HCT116 (cell line): Measurements from ENCODE around the gene BAIAP2L1. TPM values are rescaled to one million over a fixed set of nuclear protein-coding genes. Genes with fewer than 3 reads are reported as not detected.
A peak's percentile ranks its signal among the peaks of the same experiment; 100 is the strongest.

Source experiments
- ATAC-seq: fragments of 200-7000 bp; cut with Tn5 transposase; 2 replicates; pipeline ENCODE4 v1.9.1; 2020; ENCODE audit warnings: mild to moderate bottlenecking, moderate library complexity
- BruUV-seq: library from RNA; stranded (reverse); fragments of 400-500 nt; replicated peaks from 2 replicates; lab custom pipeline; 2021; lab: Mats Ljungman, UMichigan
- CTCF ChIA-PET: fragments of 300-600 bp; sonication (Branson Sonifier 250); formaldehyde crosslinking; loops from one replicate; lab custom pipeline; 2021; ENCODE audit warnings: antibody characterized with exemption; lab: Charles Lee
- POLR2A ChIA-PET: fragments of 300-600, 350-600 bp; sonication (Branson Sonifier 250); formaldehyde crosslinking; loops from one replicate; lab custom pipeline; 2021; ENCODE audit warnings: antibody characterized with exemption; lab: Charles Lee
- RAD21 ChIA-PET, 2 experiments: fragments of 300-600 bp; sonication (Branson Sonifier 250); formaldehyde crosslinking; loops; one replicate each; lab custom pipeline; 2023; ENCODE audit warnings: low total read pairs in 2 of 2; ENCODE audit not compliant: uncharacterized antibody in 2 of 2, unreplicated experiment in 2 of 2, low non-redundant PET in 1 of 2; lab: Charles Lee
- DNase-seq: peaks from one replicate; pipeline ENCODE4 v3.0.0-alpha.2; 2010; ENCODE audit warnings: low read depth, low spot score
- H2AFZ ChIP-seq: fragments of 200-600 bp; shearing (Covaris generic), sonication (generic); 2 replicates; pipeline ENCODE4 v1.6.1; 2017; ENCODE audit warnings: low read depth, mixed run types, mixed read lengths, antibody characterized with exemption, low read length; ENCODE audit not compliant: poor library complexity, severe bottlenecking
- H3K27ac ChIP-seq: 2 replicates; pipeline ENCODE4 v1.5.1; 2012; ENCODE audit warnings: low read depth, low read length
- H3K27me3 ChIP-seq: fragments of 200-600 bp; sonication (generic); 2 replicates; pipeline ENCODE4 v1.6.1; 2016; ENCODE audit warnings: mixed run types, low read length, mixed read lengths; ENCODE audit not compliant: insufficient read depth
- H3K36me3 ChIP-seq, 2 experiments: fragments of 200-500 bp in 1 of 2; fragments of 200-600 bp in 1 of 2; sonication (Bioruptor generic) in 1 of 2; sonication (generic) in 1 of 2; 2 replicates each; pipeline versions ENCODE4 v1.5.1 to v1.6.1; 2014 to 2016; ENCODE audit warnings: low read length in 2 of 2, inconsistent platforms in 1 of 2, mixed read lengths in 1 of 2, mixed run types in 1 of 2; ENCODE audit not compliant: insufficient read depth in 2 of 2, control insufficient read depth in 1 of 2
- H3K4me1 ChIP-seq, 2 experiments: fragments of 200-600 bp in 1 of 2; sonication (generic) in 1 of 2; 2 replicates each; pipeline versions ENCODE4 v1.5.1 to v1.6.1; 2012 to 2017; ENCODE audit warnings: low read length in 2 of 2, inconsistent platforms in 1 of 2, mild to moderate bottlenecking in 1 of 2, mixed read lengths in 1 of 2, mixed run types in 1 of 2, moderate library complexity in 1 of 2; ENCODE audit not compliant: insufficient read depth in 2 of 2, control insufficient read depth in 1 of 2
- H3K4me2 ChIP-seq: fragments of 200-600 bp; sonication (generic); 2 replicates; pipeline ENCODE4 v1.6.1; 2017; ENCODE audit warnings: mixed run types, low read length, mixed read lengths
- H3K4me3 ChIP-seq, 2 experiments: fragments of 200-600 bp in 1 of 2; sonication (generic) in 1 of 2; replicated peaks in 1 of 2; 2 replicates each; pipeline ENCODE4 v1.5.1; 2011 to 2016; ENCODE audit warnings: low read length in 2 of 2, control low read depth in 1 of 2, low read depth in 1 of 2, mild to moderate bottlenecking in 1 of 2, mixed read lengths in 1 of 2, mixed run types in 1 of 2
- H3K79me2 ChIP-seq: fragments of 200-600 bp; sonication (generic); 2 replicates; pipeline ENCODE4 v1.6.1; 2017; ENCODE audit warnings: mild to moderate bottlenecking, mixed run types, low read length, moderate library complexity, mixed read lengths; ENCODE audit not compliant: insufficient read depth
- H3K9ac ChIP-seq: fragments of 200-600 bp; sonication (generic); 2 replicates; pipeline ENCODE4 v1.6.1; 2016; ENCODE audit warnings: low read length, mixed read lengths
- H3K9me2 ChIP-seq: fragments of 200-600 bp; sonication (generic), shearing (Covaris generic); 2 replicates; pipeline ENCODE4 v1.6.1; 2017; ENCODE audit warnings: mixed run types, mild to moderate bottlenecking, moderate library complexity; ENCODE audit not compliant: insufficient read depth
- H3K9me3 ChIP-seq, 2 experiments: fragments of 200-500 bp in 1 of 2; fragments of 200-600 bp in 1 of 2; sonication (Bioruptor generic) in 1 of 2; sonication (generic) in 1 of 2; 2 replicates each; pipeline ENCODE4 v1.6.1; 2014 to 2017; ENCODE audit warnings: low read length in 2 of 2, mixed read lengths in 2 of 2, inconsistent platforms in 1 of 2, low read depth in 1 of 2, mild to moderate bottlenecking in 1 of 2, mixed run types in 1 of 2, moderate library complexity in 1 of 2; ENCODE audit not compliant: control insufficient read depth in 1 of 2, insufficient read depth in 1 of 2
- H4K20me1 ChIP-seq: fragments of 200-600 bp; sonication (generic), shearing (Covaris generic); 2 replicates; pipeline ENCODE4 v1.6.1; 2017; ENCODE audit warnings: mixed run types, mild to moderate bottlenecking, moderate library complexity; ENCODE audit not compliant: insufficient read depth
- CBX3 ChIP-seq: IDR thresholded peaks from 2 replicates; pipeline ENCODE4 v1.6.1; 2012; ENCODE audit warnings: low read depth
- CEBPB ChIP-seq: IDR thresholded peaks from 2 replicates; pipeline ENCODE4 v1.6.1; 2012; ENCODE audit warnings: low read depth
- ELF1 ChIP-seq: IDR thresholded peaks from 2 replicates; pipeline ENCODE4 v1.6.1; 2012; ENCODE audit warnings: low read depth, borderline replicate concordance
- FOSL1 ChIP-seq: IDR thresholded peaks from 2 replicates; pipeline ENCODE4 v1.6.1; 2012; ENCODE audit warnings: low read depth
- JUND ChIP-seq: IDR thresholded peaks from 2 replicates; pipeline ENCODE4 v1.6.1; 2012
- MAX ChIP-seq: IDR thresholded peaks from 2 replicates; pipeline ENCODE4 v1.6.1; 2012
- POLR2A ChIP-seq: IDR thresholded peaks from 2 replicates; pipeline ENCODE4 v1.7.0; 2011; ENCODE audit warnings: borderline replicate concordance; ENCODE audit not compliant: insufficient read depth, insufficient read length; ENCODE audit errors: extremely low read depth
- POLR2AphosphoS5 ChIP-seq: IDR thresholded peaks from 2 replicates; pipeline ENCODE4 v1.6.1; 2011; ENCODE audit warnings: mild to moderate bottlenecking, low read depth, low read length, moderate library complexity
- SIN3A ChIP-seq: IDR thresholded peaks from 2 replicates; pipeline ENCODE4 v1.6.1; 2012; ENCODE audit warnings: low read depth
- SP1 ChIP-seq: IDR thresholded peaks from 2 replicates; pipeline ENCODE4 v1.6.1; 2012; ENCODE audit warnings: low read depth
- SRF ChIP-seq: IDR thresholded peaks from 2 replicates; pipeline ENCODE4 v1.6.1; 2012; ENCODE audit warnings: low read depth
- TCF7L2 ChIP-seq: IDR thresholded peaks from 2 replicates; pipeline ENCODE4 v1.7.0; 2011; ENCODE audit warnings: borderline replicate concordance, inconsistent platforms; ENCODE audit not compliant: insufficient read depth, insufficient read length; ENCODE audit errors: extremely low read depth
- YY1 ChIP-seq: IDR thresholded peaks from 2 replicates; pipeline ENCODE4 v1.6.1; 2011; ENCODE audit warnings: low read length, low read depth, moderate library complexity, mild to moderate bottlenecking; ENCODE audit not compliant: insufficient replicate concordance; ENCODE audit errors: extremely low read depth
- intact Hi-C: fragments of 100-400 bp; cut with micrococcal nuclease; formaldehyde crosslinking; loops from 2 replicates; pipeline ENCODE4 v1.10.0; 2022
- total RNA-seq: library from RNA; stranded (reverse); gene quantifications from one replicate; pipeline ENCODE4 v1.2.1, GENCODE V29; 2021; ENCODE audit not compliant: unreplicated experiment

BAIAP2L1 gene
- total RNA-seq, 1 experiment from 2014 or later = 61.2 TPM

- peaks cover 38% of the 10 kb centered on the region for H3K79me2 ChIP-seq
- H3K9me3 ChIP-seq = no peaks in the 10 kb centered on the region
- DNase-seq (no peak), ATAC-seq (peak; percentile 45)
- peak overlapping the region; percentile 52 for H3K9ac ChIP-seq
- no peak overlapping the region for H2AFZ ChIP-seq
- H3K4me2 ChIP-seq = peak overlapping the region; percentile 74
- ChIA-PET RAD21 (no interaction called here), CTCF (interaction anchor here (1.4 kb wide), 1 partner anchor 43 kb away, joined by 4 read pairs; the partner anchor contains the start of gene BAIAP2L1), POLR2A (no interaction called here)
- TF ChIP-seq FOSL1 = peak; percentile 64
- peak; percentile 52 for TF ChIP-seq TCF7L2
- TF ChIP-seq CEBPB = peak; percentile 67; the same call in 1 of the 2 replicates
- 0 out of 2 replicates have a peak, but pooled peaks have one; percentile 34 for TF ChIP-seq CBX3
- peak; percentile 50; the same call in 1 of the 2 replicates for TF ChIP-seq POLR2AphosphoS5
- 0 out of 2 replicates have a peak, but pooled peaks have one; percentile 23 for TF ChIP-seq SRF
- TF ChIP-seq ELF1 = no peak
- TF ChIP-seq SP1 = peak; percentile 67
- no peak for TF ChIP-seq POLR2A
- peak; percentile 53 for TF ChIP-seq YY1
- TF ChIP-seq SIN3A = no peak
- peak; percentile 72 for TF ChIP-seq JUND
- peak; percentile 26; the same call in 1 of the 2 replicates for TF ChIP-seq MAX
- BruUV-seq = no TSS peak
- H3K36me3 ChIP-seq = 0 out of 4 replicates have a peak, but pooled peaks cover 0 to 5% of the 10 kb centered on the region in 2 experiments
- H3K27ac ChIP-seq = peak overlapping the region; percentile 37; the same call in 1 of the 2 replicates
- peak overlapping the region in 1 of 2 experiments; percentile 29; a peak in 2 of 4 replicates for H3K4me3 ChIP-seq
- peaks cover 74 to 91% of the 10 kb centered on the region in 2 experiments for H3K4me1 ChIP-seq
- intact Hi-C loops = no loop called here
- no peaks in the 10 kb centered on the region for H3K9me2 ChIP-seq
- no peaks in the 10 kb centered on the region for H3K27me3 ChIP-seq
- H4K20me1 ChIP-seq = 0 out of 2 replicates have a peak, but pooled peaks cover 4% of the 10 kb centered on the region
Measured at GRCh38 chr7:98357751-98358161, 43.1 kb downstream of the BAIAP2L1 start.
